HG03095 (cell line): Measurements from ENCODE around the gene DDX31.
"Not testable (repeated sequence)": the region's sequence is repeated elsewhere in the genome, so short reads cannot be mapped to it uniquely, and the experiment has no call there.

ENCODE experiments used
- ATAC-seq: cut with Tn5 transposase; IDR thresholded peaks from one replicate; pipeline ENCODE4 v1.9.1; 2021; ENCODE audit warnings: moderate library complexity; ENCODE audit not compliant: unreplicated experiment

DDX31 gene

GRCh38 chr9:132583584-132584304, 86.0 kb downstream of the DDX31 start:
- ATAC-seq = no peak

DNA sequence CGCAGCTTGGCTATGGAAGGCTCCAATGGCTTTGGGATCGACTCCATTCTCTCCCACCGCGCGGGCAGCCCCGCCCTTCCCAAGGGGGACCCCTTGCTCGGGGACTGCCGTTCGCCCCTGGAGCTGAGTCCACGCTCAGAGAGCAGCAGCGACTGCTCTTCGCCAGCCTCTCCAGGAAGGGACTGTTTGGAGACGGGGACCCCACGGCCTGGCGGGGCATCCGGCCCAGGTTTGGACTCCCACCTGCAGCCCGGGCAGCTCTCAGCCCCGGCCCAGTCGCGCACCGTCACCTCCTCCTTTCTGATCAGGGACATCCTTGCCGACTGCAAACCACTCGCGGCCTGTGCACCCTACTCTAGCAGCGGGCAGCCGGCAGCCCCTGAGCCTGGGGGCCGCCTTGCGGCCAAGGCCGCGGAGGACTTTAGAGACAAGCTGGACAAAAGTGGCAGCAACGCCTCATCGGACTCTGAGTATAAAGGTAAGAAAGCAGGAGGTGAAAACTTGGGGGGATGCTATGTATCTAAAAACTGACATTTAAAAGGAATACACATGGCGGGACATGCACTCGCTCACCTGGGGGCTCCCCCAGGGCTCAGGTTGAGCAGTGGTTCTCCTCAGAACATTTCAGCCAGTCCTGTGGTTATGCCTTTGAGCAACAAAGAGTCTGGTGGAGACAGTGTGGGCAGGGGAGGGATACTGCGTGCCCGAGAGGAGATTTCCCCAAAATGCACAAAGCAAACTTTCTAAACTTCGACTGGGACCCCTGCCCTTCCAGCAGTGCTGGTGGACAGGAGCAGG, 86.8 kb downstream of the DDX31 start:
- ATAC-seq = no peak

- no peak for ATAC-seq
These were observed 87.5 kb downstream of the DDX31 start, which contains the start of gene BARHL1 for GRCh38 chr9:132582276-132582785. Gene BARHL1, plus strand, starts transcription at chr9:132582606. Its CDS starts 192 bp downstream, at chr9:132582798.

- no peak for ATAC-seq
These were observed 90.4 kb downstream of the DDX31 start for GRCh38 chr9:132579427-132579798.

GRCh38 chr9:132578367-132578932, 91.3 kb downstream of the DDX31 start:
- ATAC-seq = no peak

- ATAC-seq = no peak
These were observed 92.7 kb downstream of the DDX31 start for GRCh38 chr9:132577119-132577518.

GRCh38 chr9:132575811-132576210, 94.0 kb downstream of the DDX31 start:
- ATAC-seq = no peak

- no peak for ATAC-seq
These were observed 94.7 kb downstream of the DDX31 start for GRCh38 chr9:132575005-132575609.

DNA sequence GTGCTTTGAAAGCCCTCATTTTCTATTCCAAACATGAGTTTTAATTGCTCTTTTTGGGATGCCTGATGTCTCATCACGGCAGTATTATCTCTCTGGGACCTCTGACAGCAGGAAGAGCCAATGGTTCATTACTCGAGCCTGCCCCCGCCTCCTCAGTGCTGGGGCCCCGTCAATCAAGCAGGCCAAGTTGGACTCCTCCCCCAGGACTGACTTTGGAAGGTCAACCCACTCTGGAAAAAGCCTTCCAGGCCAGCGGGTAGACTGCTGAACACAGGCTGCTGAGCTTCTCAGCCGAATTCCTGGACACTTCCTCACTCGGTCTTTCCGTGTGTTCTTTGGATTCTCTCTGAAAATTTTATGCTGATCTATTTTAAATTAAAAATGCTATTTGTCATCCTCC, 96.9 kb downstream of the DDX31 start:
- no peak for ATAC-seq

DNA sequence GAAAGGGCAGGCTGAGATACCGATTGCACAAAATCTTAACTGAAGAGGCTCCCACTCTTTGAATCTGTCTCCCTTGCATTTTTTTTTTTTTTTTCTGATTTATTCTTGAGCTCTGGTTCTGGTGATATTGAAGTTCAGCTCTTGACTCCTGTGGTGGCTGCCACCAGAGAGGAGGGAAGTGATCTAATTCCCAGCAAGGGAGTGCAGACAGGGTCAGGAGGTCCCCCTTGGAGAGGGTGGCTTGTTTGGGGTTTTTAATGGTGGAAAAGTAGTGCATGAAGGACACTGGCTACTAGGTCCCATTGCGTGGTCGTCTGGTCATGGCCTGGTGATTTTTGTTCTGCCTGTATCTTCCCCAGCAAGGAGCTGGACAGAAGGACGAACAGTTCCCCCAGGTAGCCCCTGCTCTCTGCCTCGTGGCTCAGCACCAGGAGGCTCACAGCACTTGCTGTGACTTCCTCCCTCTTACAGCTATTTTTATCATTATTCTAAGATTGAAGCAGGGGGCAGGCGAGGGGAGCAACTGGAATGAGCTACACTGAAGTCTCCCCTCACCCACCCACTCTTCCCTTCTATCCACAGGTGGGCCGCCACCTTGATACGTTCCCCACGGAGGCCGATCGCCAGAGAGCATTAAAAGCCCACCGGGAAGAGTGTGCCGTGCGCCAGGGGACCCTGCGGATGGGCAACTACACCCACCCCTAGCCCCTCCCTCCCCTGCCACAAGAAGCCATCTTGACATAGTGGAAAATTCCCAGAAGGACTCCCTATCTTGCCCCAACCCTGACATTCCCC, 97.8 kb downstream of the DDX31 start:
- ATAC-seq = no peak

DNA sequence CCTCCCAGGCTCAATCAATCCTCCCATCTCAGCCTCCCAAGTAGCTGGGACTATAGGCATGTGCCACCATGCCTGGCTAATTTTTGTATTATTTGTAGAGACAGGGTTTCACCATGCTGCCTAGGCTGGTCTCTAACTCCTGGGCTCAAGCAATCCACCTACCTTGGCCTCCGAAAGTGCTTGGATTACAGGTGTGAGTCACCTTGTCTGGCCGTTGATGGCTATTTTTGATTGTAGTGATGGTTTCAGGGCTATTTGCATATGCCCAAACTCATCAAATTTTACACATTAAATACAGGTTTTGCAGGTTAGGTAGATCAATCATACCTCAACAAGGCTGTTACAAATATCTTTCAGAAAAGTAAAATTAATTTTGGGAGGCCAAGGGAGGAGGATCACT, 101.0 kb downstream of the DDX31 start:
- ATAC-seq = not testable (repeated sequence)

- no peak for ATAC-seq
These were observed 105.3 kb downstream of the DDX31 start for GRCh38 chr9:132564526-132564925.

- no peak for ATAC-seq
These were observed 107.5 kb downstream of the DDX31 start for GRCh38 chr9:132562306-132562573.

- ATAC-seq = no peak
These were observed 109.1 kb downstream of the DDX31 start for GRCh38 chr9:132560616-132561202.

DNA sequence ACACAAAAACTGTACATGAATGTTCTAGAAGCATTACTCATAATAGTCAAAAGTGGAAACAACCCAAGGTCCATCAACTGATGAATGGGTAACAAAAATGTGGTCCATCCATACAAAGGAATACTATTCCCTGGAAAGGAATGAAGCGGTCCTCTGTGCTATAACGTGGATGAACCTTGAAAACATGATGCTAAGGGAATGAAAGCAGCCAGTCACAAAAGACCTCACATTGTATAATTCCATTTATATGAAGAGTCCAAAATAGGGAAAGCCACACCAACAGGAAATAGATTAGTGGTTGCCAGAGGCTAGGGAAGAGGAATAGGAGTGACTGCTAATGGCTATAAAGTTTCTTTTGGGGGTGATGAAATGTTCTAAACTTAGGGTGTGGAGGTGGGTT, 110.1 kb downstream of the DDX31 start:
- no peak for ATAC-seq

- ATAC-seq = no peak
These were observed 112.6 kb downstream of the DDX31 start for GRCh38 chr9:132557159-132557558.

- no peak for ATAC-seq
These were observed 113.1 kb downstream of the DDX31 start for GRCh38 chr9:132556714-132557113.

DNA sequence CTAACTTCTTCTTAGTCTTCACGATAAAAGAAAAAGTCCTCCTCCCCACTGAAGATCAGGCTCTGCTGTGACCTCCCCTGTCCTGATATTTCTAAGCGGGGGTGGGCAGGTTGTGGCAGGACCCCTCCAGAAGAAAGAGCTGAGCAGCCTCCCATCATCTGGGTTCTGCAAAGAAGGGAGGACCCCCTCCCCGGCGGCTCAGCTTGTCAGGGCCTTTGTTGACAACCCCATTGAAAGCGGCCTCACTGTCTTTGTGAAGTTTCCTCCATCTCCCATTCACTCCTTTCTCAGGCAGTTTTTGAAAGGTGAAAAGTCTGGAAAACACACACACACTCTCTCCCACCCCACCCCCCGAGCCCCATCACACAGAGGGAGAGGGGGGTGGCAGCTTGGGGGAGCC, 113.5 kb downstream of the DDX31 start:
- ATAC-seq = no peak

DNA sequence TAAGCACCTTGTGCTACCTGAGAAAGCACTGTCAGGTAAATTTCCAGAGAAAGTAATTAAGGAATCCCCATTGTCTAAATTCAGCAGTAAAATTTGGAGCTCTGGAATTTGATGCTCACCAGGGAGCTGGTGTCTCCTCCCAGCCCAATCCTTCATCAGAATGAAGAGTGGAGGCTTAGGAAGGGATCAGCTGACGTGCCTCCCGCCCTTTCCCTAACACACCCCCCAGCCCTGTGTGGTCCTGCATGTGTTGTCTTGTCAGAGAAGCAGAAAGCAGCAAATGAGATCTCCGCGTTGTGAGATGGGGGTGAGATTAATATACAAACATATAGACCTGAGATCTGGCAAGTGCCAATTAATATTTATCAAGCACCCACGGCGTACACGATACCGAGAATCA, 114.3 kb downstream of the DDX31 start:
- no peak for ATAC-seq

- no peak for ATAC-seq
These were observed 115.0 kb downstream of the DDX31 start for GRCh38 chr9:132554755-132555154.
